Measurements from ENCODE around the gene MAST3. TPM values are rescaled to one million over a fixed set of nuclear protein-coding genes. Genes with fewer than 3 reads are reported as not detected.
A peak's percentile ranks its signal among the peaks of the same experiment; 100 is the strongest.

MAST3 gene
- total and polyA plus RNA-seq, 2 of the 13 experiments (the other 11 are each of a cell fraction or from before 2014, with no cell fraction given) = 4.1 to 4.6 TPM

DNA sequence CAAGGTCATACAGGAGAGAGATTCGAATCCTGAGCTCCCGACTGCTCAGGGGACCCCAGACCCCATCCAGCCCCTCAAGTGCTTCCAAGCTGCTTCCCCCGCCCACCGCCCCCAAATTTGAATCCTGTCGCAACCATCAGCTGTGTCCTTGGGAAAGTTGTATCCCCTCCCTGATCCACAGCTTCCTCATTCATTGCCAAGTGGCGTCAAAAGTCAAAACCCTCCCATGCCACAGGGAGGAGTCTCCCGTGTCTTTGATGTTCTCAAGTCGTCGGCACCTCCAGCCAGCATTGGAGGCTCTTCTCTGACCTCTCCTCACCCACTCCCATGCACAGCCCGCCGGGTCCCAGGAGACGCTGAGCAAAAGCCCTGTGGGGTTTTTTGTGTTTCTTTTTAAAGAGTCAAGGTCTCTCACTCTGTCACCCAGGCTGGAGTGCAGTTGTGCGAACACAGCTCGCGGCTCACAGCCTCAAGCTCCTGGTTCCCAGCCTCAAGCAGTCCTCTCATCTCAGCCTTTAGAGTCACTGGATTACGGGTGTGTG, 73.2 kb downstream of the MAST3 start:
- no TSS peak for BruUV-seq (replicated peaks)
- Histone ChIP-seq H3K4me1 (ENCODE audit: insufficient read depth, low read length) (peaks cover 14% of the 10 kb centered on the region), H3K9me3 (ENCODE audit: low read length) (no peaks in the 10 kb centered on the region), H3K36me3 (replicated peaks in 1 of 2; ENCODE audit: control insufficient read depth in 1 of 2, insufficient read depth in 2 of 2, low read length in 2 of 2) (peaks cover 12 to 24% of the 10 kb centered on the region in 2 experiments), H3K4me2 (ENCODE audit: low read depth, low read length) (no peak overlapping the region), H2AFZ (ENCODE audit: low read length) (no peak overlapping the region), H4K20me1 (ENCODE audit: insufficient read depth, low read length) (0 out of 2 replicates have a peak, but pooled peaks cover 3% of the 10 kb centered on the region), H3K27ac (ENCODE audit: extremely low read length, insufficient read depth, low read length) (no peak overlapping the region), H3K9ac (ENCODE audit: insufficient read depth, low read depth, low read length) (no peak overlapping the region), H3K27me3 (ENCODE audit: control insufficient read depth in 1 of 2, insufficient read depth in 2 of 2, low read length in 2 of 2) (no peaks in the 10 kb centered on the region), H3K79me2 (ENCODE audit: insufficient read depth, low read length) (no peaks in the 10 kb centered on the region), H3K4me3 (replicated peaks in 1 of 3; ENCODE audit: insufficient read depth in 1 of 3, low read depth in 2 of 3, low read length in 3 of 3) (no peak overlapping the region)
- POLR2A ChIA-PET = interaction anchor here (0.7 to 1.7 kb wide), 4 partner anchors 16 to 61 kb away, joined by 3 to 7 read pairs (median 3); no protein-coding TSS in a partner anchor
- no peak for FAIRE-seq
- no peak for DNase-seq (ENCODE audit: low spot score)
- no peak for ATAC-seq
- WGBS (ENCODE audit: low lambda C conversion rate) = 94% methylated on average over 16 of the region's 16 CpGs
- in situ Hi-C loops (cut with HindIII; ENCODE audit: extremely low pct_ligation_motif_present, low pct_unique_long_range_greater_than_20kb) = loop anchor here (10.0 kb wide), 1 partner anchor 166 kb away; the partner anchor contains the start of gene ARRDC2
- CTCF ChIA-PET (ENCODE audit: low intra/inter-chr PET ratio, low total read pairs) = no interaction called here
- no peak for TF ChIP-seq CHCHD3 (CRISPR knock-in tag; IDR thresholded peaks at IDR 0.05)
- TF ChIP-seq POLR2G (IDR thresholded peaks at IDR 0.05; ENCODE audit: low read depth, low read length) = 0 out of 2 replicates have a peak, but pooled peaks have one; percentile 29
- TF ChIP-seq, protein P1, sequence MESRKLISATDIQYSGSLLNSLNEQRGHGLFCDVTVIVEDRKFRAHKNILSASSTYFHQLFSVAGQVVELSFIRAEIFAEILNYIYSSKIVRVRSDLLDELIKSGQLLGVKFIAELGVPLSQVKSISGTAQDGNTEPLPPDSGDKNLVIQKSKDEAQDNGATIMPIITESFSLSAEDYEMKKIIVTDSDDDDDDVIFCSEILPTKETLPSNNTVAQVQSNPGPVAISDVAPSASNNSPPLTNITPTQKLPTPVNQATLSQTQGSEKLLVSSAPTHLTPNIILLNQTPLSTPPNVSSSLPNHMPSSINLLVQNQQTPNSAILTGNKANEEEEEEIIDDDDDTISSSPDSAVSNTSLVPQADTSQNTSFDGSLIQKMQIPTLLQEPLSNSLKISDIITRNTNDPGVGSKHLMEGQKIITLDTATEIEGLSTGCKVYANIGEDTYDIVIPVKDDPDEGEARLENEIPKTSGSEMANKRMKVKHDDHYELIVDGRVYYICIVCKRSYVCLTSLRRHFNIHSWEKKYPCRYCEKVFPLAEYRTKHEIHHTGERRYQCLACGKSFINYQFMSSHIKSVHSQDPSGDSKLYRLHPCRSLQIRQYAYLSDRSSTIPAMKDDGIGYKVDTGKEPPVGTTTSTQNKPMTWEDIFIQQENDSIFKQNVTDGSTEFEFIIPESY (CRISPR knock-in tag; IDR thresholded peaks at IDR 0.05) = peak; percentile 66
- no peak for TF ChIP-seq DMAP1 (CRISPR knock-in tag; IDR thresholded peaks at IDR 0.05)
- intact Hi-C loops (cut with micrococcal nuclease; ENCODE audit: unreplicated experiment) = no loop called here

Measured in HepG2 (cell line).